NCI-H1417 (cell line): ENCODE results near the gene GTPBP10.
A peak's percentile ranks its signal among the peaks of the same experiment; 100 is the strongest.
"Not testable (repeated sequence)": the region's sequence is repeated elsewhere in the genome, so short reads cannot be mapped to it uniquely, and the experiment has no call there.

Source experiments
- DNase-seq, 3 experiments: peaks; one replicate each; lab custom pipeline; 2025; lab: John Stamatoyannopoulos, UW

GTPBP10 gene, protein sequence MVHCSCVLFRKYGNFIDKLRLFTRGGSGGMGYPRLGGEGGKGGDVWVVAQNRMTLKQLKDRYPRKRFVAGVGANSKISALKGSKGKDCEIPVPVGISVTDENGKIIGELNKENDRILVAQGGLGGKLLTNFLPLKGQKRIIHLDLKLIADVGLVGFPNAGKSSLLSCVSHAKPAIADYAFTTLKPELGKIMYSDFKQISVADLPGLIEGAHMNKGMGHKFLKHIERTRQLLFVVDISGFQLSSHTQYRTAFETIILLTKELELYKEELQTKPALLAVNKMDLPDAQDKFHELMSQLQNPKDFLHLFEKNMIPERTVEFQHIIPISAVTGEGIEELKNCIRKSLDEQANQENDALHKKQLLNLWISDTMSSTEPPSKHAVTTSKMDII

DNA sequence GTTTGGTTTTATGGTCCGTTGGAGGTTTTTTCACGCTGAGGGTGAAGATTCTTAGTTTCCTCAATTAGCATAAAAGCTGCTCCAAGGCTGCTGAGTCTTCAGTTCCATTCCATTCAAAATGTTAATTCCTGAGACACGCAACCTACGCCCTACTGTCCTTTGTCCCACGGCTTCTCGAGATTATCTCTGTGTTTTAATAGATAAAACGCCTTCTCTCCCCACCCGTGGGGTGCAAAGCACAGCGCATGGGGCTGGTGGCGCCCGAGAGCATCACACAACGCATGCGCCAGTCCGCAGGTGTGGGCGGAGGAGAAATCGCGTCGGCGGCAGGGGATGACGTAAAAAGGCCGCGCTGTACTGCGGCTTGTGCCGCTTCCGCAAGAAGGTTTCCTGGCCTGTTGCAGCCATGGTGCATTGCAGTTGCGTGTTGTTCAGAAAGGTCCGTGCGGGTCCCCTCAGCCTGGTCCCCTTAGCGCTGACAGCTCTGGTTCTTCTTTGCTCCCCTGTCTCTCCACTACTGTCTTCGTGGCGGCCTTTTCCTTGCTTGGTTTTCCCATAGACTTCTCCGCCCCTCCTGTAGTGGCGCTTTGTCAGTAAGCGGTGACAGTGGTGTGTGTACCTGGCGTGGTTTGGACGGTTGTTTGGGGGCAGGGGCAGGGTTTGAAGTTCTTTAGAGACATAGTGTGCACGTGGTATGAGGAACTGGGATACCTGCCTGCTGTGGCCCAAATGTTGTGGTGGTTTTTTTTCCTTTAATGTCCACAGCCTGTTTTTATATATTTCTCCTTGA is at the start of gene GTPBP10:
TSS of gene GTPBP10 (plus strand) at position 381 of the 790 bp plus-strand sequence. CDS start at position 407, 26 bp downstream.
- peak; percentile 95 to 97 (median 97) for DNase-seq

DNA sequence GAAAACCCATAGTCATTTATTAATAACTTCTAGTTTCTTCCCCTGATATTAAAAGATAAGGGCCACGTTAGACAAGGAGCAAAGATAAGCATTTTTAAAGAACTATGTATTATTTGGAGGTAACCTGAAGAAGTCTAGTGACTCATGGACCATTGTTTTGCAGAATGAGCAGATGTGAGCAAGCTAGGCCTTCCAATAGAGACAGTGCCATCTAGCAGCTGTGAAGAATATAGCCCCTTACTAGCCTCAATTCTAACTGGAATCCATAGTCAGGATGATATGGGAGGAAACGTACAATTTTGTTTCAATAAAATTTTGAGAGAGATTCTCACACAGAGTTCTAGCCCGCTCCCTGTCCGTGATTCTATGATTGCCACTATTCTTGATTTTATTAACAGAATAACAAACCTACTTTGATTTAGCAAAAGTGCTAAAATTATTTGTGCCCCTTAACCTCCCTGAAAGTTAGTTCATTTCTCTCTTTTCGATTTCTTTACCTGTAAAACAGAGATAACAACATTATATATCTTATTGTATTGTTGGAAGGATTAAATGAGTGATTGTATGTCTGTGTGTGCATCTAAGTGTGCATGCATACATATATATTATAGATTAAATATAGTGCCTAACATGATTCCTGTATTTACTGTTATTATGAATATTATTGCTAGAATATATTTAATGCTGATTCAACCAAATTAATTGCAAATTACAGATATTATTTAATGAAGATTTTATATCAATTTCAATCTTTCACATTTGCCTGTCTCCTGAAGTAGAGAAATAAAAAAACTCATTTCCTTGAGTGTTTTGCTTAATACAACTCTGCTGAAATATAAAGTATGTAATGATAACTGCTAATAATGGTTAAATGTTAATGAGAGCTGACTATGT is 48.1 kb upstream of the GTPBP10 start:
- DNase-seq, result peak in 2 of 3 experiments; percentile 11 to 68

DNA sequence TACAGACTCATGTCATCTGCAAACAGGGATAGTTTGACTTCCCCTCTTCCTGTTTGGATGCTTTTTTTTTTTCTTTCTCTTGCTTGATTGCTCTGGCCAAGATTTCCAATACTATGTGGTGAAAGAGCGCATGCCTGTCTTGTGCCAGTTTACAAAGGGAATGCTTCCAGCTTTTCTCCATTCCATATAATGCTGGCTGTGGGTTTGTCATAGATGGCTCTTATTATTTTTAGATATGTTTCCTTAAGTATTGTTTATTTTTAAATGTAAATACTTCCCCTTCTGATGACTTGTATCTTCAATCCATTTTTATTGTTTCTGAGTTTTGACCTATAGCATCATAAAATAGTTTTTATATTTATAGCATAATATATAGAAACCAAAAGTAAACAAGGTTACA is 43.3 kb upstream of the GTPBP10 start:
- DNase-seq, result no peak

DNA sequence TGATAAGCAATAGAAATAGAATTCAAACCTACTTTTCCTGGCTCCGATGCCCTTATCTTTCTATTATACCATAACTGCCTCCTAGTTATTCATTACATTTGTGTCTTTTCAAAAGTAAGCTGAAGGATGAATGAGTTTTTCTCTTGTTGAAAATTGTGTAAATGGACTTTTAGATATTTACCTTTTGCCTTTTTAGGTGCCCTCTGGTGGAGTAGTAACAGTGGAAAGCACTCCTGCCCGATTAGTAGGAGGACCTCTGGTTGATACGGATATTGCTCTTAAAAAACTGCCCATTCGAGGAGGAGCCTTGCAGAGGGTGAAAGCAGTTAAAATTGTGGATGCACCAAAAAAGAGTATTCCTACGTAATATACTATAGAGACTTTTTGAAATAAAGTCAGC is 36.6 kb upstream of the GTPBP10 start:
- DNase-seq, result no peak

DNA sequence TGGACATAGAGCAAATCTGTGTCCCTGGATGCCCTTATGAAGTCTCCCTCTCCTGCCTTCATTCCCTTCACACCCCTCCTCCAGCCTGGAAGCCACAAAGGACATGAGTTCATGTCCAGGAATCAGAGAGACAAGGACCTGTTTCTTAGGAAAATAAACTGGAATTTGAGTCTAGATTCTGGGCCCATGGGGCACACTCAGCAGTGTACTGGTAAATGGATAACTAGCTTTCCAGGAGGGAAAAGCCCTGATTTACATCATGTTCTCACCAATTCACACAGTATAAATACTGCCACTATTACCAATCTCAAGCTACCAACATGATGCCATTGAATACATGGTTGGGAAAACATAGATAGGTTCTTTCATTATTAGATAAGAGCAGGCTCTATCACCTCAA is 35.3 kb upstream of the GTPBP10 start:
- no peak for DNase-seq

DNA sequence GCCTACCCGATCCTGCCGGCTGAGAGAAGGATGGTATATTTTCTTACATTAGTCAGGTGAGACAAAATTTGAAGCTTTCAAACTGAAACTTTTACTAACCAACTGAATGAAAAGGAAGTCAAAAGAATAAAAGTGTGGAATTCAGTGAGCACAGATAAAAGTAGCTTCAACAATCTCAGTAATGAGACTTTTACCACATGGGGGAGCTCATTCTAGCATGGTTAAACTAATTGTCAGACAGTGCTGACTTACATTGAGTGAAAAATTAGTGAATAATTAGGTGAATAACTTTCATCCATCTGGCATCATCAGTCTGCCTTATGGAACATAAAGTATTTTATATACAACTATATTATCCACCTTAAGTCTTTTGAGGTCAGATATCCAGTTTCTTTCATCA is 33.8 kb upstream of the GTPBP10 start:
- DNase-seq, result peak in 1 of 3 experiments; percentile 13

DNA sequence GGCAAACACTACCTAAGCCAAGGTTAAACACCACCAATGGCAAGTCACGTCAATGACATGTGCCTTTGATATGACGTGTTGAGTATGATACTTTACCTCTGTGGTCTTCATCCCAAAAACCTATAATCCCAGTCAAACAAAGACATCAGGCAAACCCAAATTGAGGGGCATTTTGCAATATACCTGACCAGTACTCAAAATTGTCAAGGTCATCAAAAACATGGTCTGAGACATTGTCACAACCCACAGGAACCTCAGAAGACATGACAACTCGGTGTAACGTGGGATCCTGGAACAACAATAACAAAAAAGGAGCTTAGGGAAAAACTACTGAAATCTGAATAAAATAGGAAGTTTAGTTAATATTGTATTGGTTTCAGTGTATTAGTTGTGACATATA is 32.6 kb upstream of the GTPBP10 start:
- DNase-seq, result no peak

DNA sequence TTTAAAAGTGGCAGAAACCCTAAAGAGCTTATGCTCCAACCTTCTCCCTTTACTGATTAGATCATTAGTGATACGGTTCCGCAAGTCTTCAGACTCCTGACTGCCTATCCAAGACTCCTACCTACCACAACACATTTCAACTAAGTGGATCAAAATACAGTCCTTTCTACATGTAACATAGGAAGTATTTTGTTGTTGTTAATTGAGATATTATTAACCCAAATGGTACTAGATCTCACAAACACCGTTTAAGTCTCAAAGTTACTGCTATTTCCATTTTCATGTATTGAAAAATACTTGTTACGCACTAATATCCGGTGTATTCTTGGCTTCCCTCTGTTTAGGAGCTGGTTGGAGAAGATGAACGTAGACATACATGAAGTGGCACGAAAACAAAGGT is 26.5 kb upstream of the GTPBP10 start:
- no peak for DNase-seq

DNA sequence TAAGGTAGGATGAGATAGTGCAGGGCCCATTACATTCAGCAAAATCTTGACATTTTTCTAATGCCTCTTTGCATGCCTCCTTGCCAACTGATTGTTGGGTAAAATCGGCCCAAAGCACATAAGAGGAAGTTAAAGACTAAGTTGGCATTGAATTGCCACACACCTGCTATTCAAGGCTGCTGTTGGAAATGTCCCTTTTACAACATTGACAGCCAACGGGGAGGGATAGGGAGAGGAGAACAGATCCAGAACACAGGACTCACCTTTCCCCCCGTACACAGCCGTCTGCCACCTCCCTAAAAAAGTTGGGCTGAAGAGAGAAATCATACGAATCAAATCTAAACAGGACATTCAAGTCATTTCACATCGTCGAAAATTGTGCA is 26.1 kb upstream of the GTPBP10 start:
- no peak for DNase-seq

DNA sequence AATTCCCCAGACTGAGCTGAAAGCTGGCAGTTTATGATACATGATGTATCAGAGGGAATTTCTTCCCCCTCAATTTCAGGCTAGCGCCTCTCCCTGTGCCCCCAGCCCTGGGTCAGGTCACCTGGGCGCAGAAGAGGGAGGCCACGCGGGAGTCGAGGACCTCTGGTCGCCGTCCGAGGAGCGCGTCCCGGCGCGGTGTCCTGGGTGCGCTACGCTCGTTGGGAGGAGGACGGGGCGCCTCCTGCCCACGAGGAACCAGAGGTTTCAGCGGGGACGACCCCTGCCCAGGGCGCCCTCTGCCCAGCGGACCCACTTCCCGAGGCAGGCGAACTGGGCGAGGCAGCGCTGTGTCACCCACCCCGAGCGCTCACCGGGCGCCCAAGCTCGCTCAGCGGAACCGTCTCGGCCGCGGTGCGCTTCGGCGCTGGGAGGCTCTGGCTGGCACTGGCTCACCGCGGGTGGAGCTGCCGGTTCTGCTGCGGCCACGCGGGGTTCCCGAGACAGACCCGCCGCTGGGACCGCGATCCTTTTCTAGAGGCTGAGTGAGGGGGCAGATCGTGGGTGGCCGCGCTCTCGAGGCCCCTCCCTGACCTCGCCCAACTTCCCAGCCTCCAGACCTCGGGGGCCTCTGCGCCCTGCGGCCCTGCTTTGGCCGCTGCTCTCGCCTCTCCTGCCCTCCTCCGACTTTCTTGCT is 25.6 kb upstream of the GTPBP10 start, which contains the start of gene FAM237B:
TSS of gene FAM237B (minus strand) at position 504 of the 694 bp plus-strand sequence. CDS start 1,556 bp downstream, outside the sequence.
- no peak for DNase-seq

DNA sequence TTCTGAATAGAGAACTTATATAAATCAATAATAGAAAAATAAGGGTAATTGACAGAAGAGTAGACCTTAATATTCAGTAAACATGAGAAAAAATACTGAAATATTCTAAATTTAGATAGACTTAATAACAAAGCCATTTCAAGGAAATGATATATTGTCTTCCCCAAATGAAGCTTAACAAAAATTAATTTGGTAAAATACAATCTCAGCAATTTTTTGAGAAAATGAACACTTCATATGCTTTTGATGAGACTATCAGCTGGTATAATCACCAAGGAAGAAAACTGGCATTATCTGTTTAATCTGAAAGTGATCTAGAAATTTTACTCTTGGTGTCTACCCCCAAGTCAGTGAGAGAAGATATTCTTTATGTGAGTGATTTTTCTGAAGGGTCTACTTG is 23.7 kb upstream of the GTPBP10 start:
- DNase-seq, result no peak

DNA sequence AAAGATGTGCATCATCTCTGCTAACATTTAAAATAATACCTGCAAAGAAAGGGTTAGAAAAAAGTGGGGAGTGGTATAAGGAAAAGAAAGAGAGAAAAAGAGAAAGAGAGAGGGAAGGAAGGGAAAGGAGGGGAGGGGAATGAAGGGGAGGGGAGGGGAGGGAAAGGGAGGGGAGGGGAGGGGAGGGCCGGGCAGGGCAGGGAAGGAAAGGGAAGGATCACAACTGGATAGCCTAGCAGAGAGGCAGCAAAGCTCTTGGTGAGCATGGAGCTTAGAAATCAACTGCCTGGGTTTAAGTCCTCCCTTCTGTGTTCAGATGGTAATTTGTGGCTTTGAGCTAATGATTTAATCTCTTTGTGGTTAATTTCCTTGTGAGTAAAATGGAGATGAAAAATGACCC is 20.0 kb upstream of the GTPBP10 start:
- DNase-seq, result no peak

DNA sequence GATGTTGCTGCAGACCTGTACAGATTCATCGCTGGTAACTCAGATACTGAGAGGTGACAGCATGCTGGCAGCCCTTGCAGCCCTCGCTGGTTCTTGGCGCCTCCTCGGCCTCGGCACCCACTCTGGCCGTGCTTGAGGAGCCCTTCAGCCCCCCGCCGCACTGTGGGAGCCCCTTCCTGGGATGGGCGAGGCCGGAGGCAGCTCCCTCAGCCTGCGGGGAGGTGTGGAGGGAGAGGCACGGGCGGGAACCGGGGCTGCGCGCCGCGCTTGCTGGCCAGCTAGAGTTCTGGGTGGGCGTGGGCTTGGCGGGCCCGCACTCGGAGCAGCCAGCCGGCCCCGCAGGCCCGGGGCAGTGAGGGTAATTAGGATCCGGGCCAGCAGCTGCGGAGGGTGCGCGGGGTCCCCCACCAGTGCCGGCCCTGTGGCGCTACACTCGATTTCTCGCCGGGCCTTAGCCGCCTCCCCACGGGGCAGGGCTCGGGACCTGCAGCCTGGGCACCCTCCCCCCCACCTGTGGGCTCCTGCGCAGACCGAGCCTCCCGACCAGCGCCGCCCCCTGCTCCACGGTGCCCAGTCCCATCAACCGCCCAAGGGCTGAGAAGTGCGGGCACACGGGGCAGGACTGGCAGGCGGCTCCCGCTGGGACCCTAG is 12.2 kb upstream of the GTPBP10 start:
- DNase-seq, result no peak

DNA sequence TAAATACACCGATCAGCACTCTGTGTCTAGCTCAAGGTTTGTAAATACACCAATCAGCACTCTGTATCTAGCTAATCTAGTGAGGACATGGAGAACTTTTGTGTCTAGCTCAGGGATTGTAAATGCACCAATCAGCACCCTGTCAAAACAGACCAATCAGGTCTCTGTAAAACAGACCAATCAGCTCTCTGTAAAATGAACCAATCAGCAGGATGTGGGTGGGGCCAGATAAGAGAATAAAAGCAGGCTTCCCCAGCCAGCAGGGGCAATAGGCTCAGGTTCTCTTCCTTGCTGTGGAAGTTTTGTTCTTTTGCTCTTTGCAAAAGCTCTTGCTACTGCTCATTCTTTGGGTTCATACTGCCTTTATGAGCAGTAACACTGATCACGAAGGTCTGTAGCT is 11.6 kb upstream of the GTPBP10 start:
- DNase-seq, result not testable (repeated sequence)

DNA sequence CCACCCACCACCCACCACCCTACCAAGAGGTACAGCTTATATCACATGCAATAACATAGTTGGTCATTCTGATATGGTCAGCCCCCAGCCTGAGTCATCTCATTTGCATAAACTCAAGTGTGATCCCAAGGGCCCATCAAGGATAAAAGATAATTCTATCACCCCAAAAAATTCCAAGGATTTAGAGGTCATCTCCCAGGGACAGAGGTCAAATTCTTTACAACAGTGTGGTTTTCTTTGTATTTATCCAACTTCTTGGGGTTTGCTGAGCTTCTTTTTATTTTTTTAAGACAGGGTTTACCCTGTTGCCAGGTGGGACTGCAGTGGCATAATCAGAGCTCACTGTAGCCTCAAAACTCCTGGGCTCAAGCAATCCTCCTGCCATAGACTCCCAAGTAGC is 9.4 kb upstream of the GTPBP10 start:
- no peak for DNase-seq

DNA sequence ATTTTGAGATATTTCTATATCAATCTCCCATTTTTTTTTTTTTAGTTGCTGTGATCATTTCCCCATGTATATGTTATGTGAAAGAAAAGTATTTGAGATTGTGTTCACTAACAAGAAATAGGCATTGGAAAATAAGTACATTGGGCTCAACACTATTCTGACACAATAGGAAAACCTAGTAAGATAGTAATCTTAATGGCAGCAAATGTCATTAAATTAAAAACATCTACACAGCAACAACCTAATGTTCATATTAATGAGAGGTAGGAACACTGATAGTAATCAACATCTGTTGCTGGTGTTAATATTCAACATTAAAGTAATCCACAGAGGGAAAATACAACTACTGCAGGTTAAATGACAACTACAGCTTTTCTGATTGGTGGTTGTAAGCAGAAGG is 1.5 kb upstream of the GTPBP10 start:
- DNase-seq, result no peak

DNA sequence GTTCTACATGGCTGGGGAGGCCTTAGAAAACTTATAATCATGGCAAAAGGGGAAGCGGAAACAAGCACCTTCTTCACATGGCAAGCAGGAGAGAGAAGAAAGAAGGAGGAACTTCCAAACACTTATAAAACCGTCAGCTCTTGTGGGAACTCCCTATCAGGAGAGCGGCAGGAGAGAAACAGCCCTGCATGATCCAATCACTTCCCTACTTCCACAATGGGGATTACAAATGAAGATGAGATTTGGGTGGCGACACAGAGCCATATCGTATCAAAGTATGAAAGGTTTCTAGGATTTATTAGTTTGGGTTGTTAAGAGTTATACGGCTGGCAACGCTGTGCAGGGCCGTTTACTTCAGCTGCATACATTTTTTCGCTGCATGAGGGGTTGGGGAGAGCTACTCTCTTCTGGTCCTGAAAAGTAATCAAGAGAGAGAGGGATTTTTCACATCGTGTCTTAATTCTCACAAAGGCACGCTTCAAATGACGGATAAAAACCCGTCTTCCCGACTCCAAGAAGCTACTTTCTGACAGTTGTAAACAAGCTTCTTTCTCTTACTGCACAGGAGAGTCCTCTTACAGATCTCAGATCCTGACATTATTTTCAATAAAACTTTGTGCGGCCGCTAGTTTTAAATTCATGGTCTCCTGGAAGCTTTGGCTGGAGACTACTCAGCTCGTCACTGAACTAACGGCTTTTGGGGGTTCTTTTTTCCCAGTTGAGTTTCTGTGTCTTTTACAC is 751 bp upstream of the GTPBP10 start:
- peak; percentile 41 to 76 (median 56) for DNase-seq

DNA sequence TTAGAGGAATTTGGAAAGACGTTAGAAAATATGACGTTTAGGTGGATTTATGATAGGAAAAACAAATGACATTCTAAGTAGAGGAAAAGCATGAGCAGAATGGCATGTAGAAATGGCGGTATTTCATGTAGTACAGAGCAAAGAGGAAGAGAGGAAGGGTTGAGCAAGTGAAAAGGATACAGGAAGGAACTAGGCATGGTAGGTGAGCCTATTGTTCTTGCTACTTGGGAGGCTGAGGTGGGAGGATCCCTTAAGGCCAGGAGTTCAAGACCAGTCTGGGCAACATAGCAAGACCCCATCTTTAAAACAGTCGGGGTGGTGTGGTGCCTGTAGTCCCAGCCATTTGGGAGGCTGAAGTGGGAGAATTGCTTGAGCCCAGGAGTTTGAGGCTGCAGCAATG is 1.2 kb downstream of the GTPBP10 start:
- peak in 1 of 3 experiments; percentile 11 for DNase-seq

DNA sequence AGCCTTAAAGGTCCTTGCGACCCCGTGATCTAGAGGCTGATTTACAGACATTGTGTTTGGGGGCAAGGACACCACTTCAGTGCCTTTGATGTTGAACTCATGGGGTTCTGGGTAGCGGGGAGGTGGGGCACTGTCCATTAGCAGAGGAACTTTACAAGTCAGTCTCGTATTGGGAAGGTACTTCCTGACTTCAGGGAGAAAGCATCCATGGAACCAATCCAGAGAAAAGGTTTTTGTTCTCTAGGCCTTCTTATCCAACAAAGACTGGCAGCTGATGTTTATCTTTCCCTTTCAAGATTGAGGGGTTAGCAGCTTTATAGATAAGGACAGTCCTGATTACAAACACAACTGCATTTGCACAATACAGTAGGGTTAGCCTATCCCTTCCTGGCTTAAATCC is 2.8 kb downstream of the GTPBP10 start:
- DNase-seq, result no peak

DNA sequence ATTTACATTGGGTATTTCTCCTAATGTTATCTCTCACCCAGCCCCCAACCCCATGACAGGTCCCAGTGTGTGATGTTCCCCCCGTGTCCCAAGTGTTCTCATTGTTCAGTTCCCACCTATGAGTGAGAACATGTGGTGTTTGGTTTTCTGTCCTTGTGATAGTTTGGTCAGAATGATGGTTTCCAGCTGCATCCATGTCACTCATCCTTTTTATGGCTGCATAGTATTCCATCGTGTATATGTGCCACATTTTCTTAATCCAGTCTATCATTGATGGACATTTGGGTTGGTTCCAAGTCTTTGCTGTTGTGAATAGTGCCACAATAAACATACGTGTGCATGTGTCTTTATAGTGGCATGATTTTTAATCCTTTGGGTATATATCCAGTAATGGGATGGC is 3.5 kb downstream of the GTPBP10 start:
- DNase-seq, result not testable (repeated sequence)
